ENCODE measurements around the gene CYBC1. TPM values are rescaled to one million over a fixed set of nuclear protein-coding genes. Genes with fewer than 3 reads are reported as not detected.

Gene CYBC1
- polyA plus RNA-seq (2012; ENCODE audit: insufficient read depth, insufficient read length, low read depth) = 78.1 TPM

DNA sequence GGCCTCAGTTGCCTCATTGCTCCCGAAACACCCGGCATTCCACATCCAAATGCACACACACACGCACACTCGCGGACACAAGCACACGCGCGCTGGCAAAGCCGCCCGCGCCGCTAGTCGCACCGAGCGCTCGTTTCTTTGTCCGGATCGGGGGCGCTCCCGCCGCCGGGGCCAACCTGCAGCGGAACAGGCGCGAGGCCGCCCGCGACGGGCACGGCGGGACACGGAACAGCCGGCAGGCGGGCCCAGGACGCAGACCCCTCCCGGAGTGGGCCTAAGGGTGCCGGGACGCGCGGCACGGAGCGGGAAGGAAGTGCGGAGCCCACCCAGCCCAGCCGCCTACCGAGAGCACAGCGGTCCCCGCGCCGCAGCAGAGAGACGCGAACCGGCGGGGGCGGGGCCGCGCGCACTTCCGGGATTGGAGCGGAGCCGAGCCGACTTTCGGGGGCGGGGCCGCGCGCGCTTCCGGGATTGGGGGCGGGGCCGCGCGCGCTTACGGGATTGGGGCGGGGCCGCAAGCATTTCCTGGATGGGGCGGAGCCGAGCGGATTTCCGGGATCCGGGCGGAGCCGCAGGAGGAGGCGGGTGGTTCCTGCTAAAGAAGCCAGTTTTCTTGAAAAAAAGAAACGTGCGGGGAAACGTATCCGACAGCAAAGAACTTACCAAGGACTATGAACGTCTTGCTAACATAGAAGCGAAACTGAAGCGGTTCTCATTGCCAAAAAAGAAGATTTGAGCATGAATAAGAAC lies at the start of gene CYBC1:
CYBC1 (minus strand) TSS at position 396 of the 750 bp plus-strand sequence. CDS start 1,498 bp downstream, outside the sequence.
- peak within 1 kb of the TSS; percentile 87 for H3K4me3 ChIP-seq (ENCODE audit: low read depth, low read length)
- H3K4me1 ChIP-seq = no peaks in the 10 kb centered on the region
- H3K9me3 ChIP-seq = no peaks in the 10 kb centered on the region
- no peak for TF ChIP-seq CTCF (IDR thresholded peaks at IDR 0.05; ENCODE audit: low read depth, low read length)
- DNase-seq = peak; percentile 94
- H3K36me3 ChIP-seq = no peaks in the 10 kb centered on the region; the same call in 1 of the 2 replicates
- H3K27me3 ChIP-seq = no peaks in the 10 kb centered on the region

- Histone ChIP-seq H3K9me3 (no peaks in the 10 kb centered on the region), H3K36me3 (no peaks in the 10 kb centered on the region), H3K4me3 (ENCODE audit: low read depth, low read length) (peak overlapping the region; percentile 44), H3K4me1 (peaks cover 7% of the 10 kb centered on the region), H3K27me3 (no peaks in the 10 kb centered on the region)
- TF ChIP-seq CTCF (IDR thresholded peaks at IDR 0.05; ENCODE audit: low read depth, low read length) = no peak
- DNase-seq = no peak
Observed at GRCh38 chr17:82497483-82498405, 47.2 kb upstream of the CYBC1 start.

- DNase-seq = peak; percentile 99
- peak overlapping the region; percentile 70 for H3K4me3 ChIP-seq (ENCODE audit: low read depth, low read length)
- TF ChIP-seq CTCF (IDR thresholded peaks at IDR 0.05; ENCODE audit: low read depth, low read length) = no peak
- H3K4me1 ChIP-seq = peaks cover 7% of the 10 kb centered on the region
- H3K36me3 ChIP-seq = no peaks in the 10 kb centered on the region
- no peaks in the 10 kb centered on the region for H3K9me3 ChIP-seq
- H3K27me3 ChIP-seq = no peaks in the 10 kb centered on the region
Observed at GRCh38 chr17:82496529-82497434, 46.2 kb upstream of the CYBC1 start.

DNA sequence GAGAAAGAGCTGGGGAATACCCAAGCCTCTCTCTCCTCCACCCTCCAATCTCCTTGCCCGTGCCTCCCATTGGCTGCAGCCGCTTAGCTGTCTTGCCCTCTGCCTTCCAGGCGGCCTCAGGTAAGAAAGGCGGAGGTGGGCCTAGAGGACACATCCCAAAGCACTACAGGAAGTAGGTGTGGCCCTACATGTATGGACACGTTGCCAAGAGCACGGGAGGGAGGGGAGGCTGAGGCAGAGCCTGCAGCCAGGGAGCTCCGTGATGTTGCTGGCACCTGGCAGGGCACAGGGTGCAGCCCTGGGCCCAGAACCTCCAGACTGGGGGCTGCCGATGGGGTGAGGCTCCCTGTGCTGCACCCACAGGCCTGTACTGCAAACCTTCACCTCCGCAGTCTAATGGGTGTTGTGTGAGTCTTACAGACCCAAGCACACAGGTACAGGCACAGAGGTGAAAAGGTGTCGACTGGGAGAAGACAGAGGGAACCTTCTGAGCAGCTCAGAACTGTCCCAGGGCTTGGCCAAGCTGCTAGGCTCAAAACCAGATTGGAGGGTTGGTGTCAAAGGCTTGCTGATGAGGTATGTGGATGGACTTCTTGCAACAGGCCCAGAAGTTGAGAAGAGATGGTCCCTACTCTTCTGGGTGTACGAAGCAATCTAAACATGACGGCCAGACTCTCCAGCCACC lies 45.4 kb upstream of the CYBC1 start:
- Histone ChIP-seq H3K4me3 (ENCODE audit: low read depth, low read length) (no peak overlapping the region), H3K4me1 (peaks cover 7% of the 10 kb centered on the region), H3K27me3 (no peaks in the 10 kb centered on the region), H3K9me3 (no peaks in the 10 kb centered on the region), H3K36me3 (no peaks in the 10 kb centered on the region)
- DNase-seq = no peak
- no peak for TF ChIP-seq CTCF (IDR thresholded peaks at IDR 0.05; ENCODE audit: low read depth, low read length)

- Histone ChIP-seq H3K9me3 (no peaks in the 10 kb centered on the region), H3K4me3 (ENCODE audit: low read depth, low read length) (no peak overlapping the region), H3K4me1 (peaks cover 7% of the 10 kb centered on the region), H3K36me3 (no peaks in the 10 kb centered on the region), H3K27me3 (no peaks in the 10 kb centered on the region)
- peak; percentile 93 for TF ChIP-seq CTCF (IDR thresholded peaks at IDR 0.05; ENCODE audit: low read depth, low read length)
- DNase-seq = peak; percentile 90
Observed at GRCh38 chr17:82494236-82495055, 43.9 kb upstream of the CYBC1 start.
